Fibroblast of the aortic adventitia (primary cell): ENCODE data around the gene PIGR. TPM values are rescaled to one million over a fixed set of nuclear protein-coding genes. Genes with fewer than 3 reads are reported as not detected.

ENCODE experiments used
- DNase-seq: peaks from one replicate; pipeline ENCODE4 v3.0.0-alpha.2; 2010; ENCODE audit warnings: low read depth
- H3K4me3 ChIP-seq: 2 replicates; pipeline ENCODE4 v1.5.1; 2011; ENCODE audit warnings: low read depth, mild to moderate bottlenecking, control low read depth, low read length, moderate library complexity
- CTCF ChIP-seq: IDR thresholded peaks from 2 replicates; pipeline ENCODE4 v1.5.1; 2011; ENCODE audit warnings: mild to moderate bottlenecking, low read length, control low read depth, inconsistent platforms; ENCODE audit not compliant: insufficient read depth
- total RNA-seq: library from RNA; depleted of rRNA; stranded (reverse); fragments of >200 nt; gene quantifications from 2 replicates; pipeline ENCODE4 v1.2.3, GENCODE V29; 2012; ENCODE audit warnings: low replicate concordance

PIGR gene
- total RNA-seq, 1 donor = not detected

- DNase-seq = peak; percentile 33
- no peak overlapping the region for H3K4me3 ChIP-seq
- peak; percentile 70 for TF ChIP-seq CTCF
These were observed 33.2 kb upstream of the PIGR start for GRCh38 chr1:206979379-206980043.

- DNase-seq = no peak
- H3K4me3 ChIP-seq = no peak overlapping the region
- TF ChIP-seq CTCF = no peak
These were observed 32.0 kb upstream of the PIGR start for GRCh38 chr1:206978259-206978658.

- no peak for DNase-seq
- TF ChIP-seq CTCF = no peak
These were observed 29.0 kb upstream of the PIGR start for GRCh38 chr1:206975306-206975705.

GRCh38 chr1:206974140-206974539, 27.9 kb upstream of the PIGR start:
- TF ChIP-seq CTCF = no peak
- no peak for DNase-seq
- H3K4me3 ChIP-seq = no peak overlapping the region

More at GRCh38 chr1:206975306-206975705, 29.0 kb upstream of the PIGR start:
- no peak overlapping the region for H3K4me3 ChIP-seq

GRCh38 chr1:206972728-206973127, 26.5 kb upstream of the PIGR start:
- no peak for TF ChIP-seq CTCF
- no peak for DNase-seq
- H3K4me3 ChIP-seq = no peak overlapping the region

- no peak for TF ChIP-seq CTCF
- H3K4me3 ChIP-seq = no peak overlapping the region
- DNase-seq = no peak
These were observed 24.9 kb upstream of the PIGR start for GRCh38 chr1:206971029-206971655.
